GM18508 (cell line): ENCODE data around the gene SIX4.
A peak's percentile ranks its signal among the peaks of the same experiment; 100 is the strongest.
"Not testable (repeated sequence)": the region's sequence is repeated elsewhere in the genome, so short reads cannot be mapped to it uniquely, and the experiment has no call there.

Experiments used
- ATAC-seq: cut with Tn5 transposase; IDR thresholded peaks from one replicate; pipeline ENCODE4 v1.9.1; 2021; ENCODE audit warnings: moderate number of reproducible peaks; ENCODE audit not compliant: insufficient read depth, unreplicated experiment

Gene SIX4

DNA sequence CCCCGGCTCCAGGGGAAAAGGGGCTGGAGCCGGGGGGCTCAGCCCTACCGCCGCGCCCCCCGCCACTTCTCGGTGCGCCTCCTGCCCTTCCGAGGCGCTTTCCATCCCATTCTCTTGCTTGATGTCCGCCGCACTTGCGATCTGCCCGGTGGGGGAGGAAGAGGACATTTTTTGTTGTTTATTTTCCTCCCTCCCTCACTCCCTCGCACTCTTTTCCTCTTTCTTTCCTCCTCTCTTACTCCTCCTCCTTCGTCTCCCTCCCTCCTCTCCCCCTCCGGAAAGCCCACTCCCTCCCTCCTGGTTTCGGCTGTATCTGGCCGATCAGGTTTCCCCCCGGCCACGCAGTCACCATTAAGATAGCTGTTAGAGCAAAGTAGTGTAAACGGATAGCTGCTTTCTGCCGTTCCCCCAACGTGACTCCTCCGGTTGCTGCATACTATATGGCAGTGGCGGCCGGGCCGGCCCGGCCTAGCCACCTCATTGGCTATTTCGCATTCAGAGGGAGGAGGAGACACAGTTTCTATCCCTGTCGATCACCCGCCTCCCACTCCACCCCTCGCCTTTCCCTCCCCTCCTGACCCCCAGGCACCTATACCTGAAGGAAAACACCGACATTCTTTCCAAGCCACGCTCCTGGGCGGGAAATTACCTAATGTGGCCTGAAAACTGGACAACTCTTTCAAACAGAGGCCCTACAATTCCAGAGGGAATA, at the start of gene SIX4:
Gene SIX4, minus strand, starts transcription at position 445 of the 712 bp plus-strand sequence. Its CDS starts 277 bp downstream, at position 168.
- ATAC-seq = no peak

DNA sequence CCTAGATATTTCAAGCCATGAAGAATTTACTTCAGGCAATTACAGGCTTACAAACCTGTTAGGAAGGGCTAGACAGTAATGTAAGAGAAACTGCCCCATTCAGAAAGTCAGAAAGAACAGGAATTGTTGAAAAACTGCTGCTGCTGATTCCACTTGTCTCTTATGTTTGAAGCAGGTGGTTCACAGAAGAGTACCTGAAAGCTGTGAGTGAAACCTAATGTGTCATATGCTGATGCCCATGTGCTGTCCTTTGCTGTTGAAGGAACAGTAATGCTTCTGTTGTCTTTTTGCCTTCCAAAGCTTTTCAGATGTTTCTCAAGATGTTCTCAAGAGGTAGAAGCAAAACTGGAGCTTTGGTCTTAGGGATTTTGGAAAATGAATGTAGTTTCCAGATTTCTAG, 49.4 kb upstream of the SIX4 start:
- no peak for ATAC-seq

DNA sequence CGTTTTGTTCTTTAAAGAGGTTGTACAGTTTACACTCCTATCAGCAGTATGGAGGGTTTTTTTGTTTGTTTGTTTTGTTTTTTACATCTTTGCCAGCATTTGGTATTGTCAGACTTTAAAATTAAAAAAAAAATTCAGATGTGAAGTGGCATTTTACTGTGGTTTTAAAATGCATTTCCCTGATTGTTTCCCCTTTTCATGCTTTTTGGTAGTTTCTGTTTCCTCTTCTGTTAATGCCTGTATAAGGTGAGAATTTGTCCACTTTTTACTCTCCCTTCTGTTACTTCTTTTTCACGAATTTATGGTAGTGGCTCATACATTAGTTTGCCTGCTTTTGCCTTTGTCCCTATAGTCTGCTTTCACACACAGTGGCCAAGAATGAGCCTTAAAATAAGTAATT, 47.0 kb upstream of the SIX4 start:
- ATAC-seq = no peak

DNA sequence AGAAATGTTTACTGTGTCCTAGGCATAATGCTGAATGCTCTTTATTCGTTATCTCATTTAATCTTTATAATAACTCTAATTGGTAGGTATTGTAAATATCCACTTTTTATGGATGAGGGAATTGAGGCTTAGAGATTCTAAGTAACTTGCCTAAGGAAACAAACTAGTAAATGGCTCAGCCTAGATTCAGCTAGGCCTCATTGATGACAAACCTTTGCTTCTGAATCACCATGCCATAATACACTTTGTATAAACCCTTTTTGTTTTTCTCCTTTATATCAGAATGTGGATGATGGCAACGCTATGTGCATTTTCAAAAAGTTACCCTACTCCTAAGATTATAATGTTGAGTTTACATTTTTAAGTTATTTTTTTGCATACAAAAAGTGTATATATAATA, 44.5 kb upstream of the SIX4 start:
- ATAC-seq = no peak

DNA sequence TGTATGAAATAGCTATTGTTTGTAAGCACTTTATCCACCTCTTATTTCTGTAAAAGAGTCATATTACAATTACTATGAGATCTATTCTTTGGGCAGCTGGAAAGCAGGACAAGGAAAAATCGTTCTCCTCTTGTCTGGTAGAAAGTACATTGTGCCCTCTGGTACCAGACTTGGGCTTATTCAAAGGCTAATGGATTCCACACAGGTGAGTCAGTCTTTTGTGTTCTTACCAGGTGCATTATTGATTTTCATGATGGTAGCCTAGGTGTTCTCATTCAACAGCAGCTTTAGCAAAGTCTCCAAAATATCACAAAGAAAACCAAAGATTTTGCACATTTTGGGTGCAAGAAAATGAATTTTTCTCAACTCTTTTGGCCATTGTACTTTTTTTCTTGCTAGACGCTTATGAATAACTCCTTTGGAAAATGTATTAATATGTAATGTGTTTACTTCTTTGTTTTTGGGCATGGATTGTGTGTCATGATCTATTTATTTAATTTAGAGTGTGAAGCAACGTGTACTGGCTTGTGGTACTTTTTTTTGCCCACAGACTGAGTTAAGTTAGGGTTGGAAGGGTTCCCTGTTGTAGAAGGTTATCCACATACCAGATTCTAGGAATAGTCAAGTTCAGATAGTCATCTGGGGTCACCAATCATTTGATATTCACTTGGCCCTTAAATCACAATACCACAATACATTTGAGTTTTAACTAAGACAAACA, 36.7 kb upstream of the SIX4 start:
- ATAC-seq = no peak

DNA sequence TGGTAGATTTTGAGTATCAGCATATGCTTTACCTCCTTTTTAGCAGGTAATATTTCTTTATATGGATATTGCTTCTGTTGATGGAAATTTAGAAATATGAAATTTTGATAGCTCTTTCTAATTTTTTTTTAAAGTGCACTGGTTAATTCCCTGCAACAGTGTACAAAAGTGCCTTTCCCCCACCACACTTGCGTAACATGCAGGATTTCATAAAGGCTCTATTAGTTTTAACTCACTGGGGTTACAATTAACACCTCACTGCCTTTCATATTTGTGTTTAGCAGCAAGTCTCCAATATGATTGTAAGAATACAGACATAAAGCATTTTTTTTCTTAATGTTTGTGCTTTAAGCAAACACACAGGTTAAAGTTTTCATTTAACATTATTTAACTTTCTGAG, 36.1 kb upstream of the SIX4 start:
- ATAC-seq = no peak

DNA sequence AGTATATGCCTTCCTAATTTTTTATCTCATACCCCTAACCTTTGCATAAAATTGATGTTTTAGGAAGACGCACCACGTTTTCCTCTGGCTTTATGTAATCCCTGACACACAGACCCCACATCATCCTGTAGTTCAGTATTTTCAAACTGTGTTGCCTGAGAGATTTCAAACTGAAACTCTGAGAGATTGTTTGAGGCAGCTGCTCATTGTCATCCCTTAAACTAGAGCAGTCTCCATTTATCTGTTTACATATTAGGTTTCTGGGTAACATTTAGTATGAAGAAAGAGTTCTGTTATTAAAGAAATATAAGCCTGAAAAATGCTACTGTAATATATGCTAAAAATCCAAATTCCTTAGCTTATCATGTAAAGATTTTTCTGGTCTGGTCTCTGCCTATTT, 34.7 kb upstream of the SIX4 start:
- ATAC-seq = no peak

DNA sequence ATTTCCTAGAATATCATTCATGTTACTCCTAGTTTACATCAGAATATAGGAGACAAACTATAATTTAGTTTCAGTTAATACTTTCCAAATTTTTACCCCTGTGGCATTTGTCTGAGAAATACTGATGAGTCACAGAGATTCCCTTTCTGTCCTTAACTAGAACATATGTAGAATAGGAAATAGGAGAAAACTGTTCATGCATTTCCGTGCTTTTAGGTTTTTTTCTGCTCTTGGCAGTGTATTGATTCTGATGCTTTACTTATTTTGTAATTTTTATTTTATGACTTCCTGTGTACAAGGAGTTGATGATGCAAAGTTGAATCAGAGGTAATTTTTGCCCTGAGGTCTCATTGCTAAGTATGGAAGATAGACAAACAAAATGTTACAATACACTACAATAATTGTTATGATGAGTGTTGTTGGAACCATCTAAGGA, 33.4 kb upstream of the SIX4 start:
- ATAC-seq = no peak

DNA sequence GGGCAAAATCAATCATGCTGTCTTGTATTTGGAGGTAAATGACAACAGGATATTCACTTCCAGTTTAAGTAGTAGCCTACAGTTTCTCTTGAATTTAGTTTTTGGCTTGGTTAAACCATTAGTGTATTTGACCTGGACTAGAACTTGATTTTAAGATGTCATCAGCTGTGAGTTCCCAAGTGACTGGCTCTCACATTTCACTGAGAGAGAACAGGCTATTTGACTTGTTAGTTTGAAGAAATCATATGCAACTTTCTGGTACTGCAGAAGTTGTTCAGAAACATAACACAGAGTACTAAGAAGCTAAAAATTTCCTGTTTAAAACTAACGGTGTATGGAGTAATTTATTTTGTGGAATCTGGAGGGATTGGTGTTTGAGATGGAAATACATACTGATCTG, 32.7 kb upstream of the SIX4 start:
- no peak for ATAC-seq

DNA sequence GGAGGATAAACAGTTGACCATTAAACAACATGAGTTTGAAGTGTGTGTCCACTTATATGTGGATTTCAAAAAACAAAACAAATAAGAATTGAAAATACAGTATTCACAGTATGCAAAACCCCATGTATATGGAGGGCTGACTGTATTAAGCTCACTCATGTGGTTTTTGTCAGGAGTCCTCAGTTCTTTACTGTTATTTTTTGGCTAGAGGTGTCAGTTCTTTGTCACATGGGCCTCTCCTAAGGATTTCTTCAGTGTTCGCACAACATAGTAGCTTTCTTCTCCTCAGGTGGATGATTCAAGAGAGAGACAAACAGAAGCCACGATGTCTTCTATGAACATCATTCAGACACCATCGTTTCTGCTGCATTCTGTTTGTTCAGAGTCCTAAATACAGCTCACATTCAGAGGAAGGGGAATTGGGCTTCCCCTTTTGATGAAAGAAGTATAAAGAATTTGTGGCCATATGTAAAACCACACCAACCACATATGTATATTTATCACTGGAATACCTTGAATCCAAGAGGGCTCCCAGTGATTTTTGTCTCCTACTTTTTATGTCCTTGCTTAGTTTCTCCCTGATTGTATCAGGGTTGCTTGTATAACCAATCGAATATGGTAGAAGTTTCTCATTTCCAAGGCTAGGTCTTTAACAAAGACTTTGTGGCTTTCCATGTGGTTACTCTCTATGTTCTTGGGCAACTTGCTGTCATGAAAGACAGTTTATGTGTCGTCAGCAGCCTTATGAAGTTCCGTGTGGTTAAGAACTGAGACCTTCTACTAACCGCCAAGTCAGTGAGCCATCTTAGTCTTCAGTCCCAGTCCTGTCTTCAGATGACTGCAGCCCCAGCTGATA, 29.3 kb upstream of the SIX4 start:
- peak; percentile 92 for ATAC-seq

DNA sequence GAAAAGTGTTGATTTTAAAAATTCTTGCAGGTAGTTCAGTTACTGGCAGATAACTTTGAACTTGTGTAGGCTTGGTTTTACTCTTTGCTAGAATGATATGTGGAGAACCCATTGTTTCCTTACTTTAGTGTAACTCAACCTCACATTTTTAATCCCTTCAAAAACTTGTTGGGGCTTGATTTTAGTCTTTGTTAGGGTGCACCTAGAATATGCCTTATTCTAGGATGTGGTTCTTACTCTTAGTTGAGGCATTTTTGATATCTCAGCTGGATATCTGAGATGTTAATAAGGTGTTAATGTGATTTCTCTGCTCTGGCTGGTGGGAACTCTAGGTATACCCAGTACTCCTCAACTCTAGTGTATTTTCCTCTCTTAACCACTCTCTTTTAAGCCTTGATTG, 20.4 kb upstream of the SIX4 start:
- no peak for ATAC-seq

DNA sequence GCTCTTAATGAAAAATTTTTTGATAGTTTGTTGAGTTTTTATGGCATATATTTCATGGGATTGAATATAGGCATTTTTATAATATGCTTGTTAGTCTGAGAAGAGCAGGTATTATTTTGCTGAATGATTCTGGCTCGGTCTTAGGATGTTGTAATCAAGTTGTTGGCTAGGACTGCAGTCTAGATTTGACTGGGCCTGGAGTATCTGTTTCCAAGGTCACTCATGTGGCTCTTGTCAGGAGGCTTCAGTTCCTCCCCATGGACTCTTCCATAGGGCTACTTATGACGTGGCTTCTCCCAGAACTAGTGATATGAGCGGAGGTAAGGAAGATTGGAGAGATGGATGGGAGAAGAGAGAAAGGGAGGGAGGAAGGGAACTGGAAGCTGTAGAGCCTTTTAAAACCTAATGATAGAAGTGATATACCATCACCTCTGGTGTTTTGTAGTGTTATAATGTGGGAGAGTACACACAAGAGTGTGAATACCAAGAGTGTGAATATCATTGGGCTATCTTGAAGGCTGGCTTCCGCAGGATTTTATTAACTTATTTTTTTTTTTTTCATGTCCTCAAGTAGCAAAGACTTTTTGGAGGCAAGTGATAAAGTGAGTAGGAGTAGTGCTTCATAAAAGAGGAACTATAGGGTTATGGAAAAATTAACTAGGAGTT, 14.8 kb upstream of the SIX4 start:
- ATAC-seq = no peak

DNA sequence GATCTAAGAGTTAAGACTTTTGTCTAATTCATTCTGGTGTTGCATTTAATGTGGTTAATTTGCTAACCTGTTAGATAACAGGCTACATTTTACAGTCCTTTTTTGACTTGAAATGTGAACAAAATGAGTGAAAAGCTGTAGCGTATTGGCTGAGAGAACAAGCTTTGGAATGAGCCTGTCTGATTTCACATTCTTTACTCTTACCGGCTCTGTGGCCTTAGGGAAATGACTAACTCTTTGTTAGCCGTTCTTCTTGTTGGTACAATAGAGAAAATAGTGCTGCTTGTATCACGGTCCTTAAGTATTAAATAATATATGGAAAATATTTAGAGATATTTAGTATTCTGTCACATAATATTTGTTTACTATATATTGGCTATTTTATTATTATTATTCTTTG, 12.3 kb upstream of the SIX4 start:
- no peak for ATAC-seq

DNA sequence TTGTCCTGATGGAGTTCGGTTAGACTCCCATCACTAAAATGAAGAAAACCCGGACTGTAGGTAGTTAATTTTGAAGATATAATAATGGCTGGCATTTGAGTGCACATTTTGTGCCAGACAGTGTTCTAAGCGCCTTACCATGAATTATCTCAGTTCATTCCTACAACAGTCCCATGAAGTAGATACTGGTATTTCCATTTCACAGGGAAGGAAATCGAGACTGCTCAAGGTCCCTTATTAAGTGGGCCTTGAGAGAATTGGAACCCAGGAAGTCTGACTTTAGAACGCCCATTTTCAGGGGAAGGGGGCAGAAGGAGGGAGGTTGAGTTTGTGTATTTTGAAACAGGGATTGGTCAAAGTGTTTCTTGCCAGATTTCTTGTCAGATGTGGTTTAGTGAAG, 11.3 kb upstream of the SIX4 start:
- no peak for ATAC-seq

DNA sequence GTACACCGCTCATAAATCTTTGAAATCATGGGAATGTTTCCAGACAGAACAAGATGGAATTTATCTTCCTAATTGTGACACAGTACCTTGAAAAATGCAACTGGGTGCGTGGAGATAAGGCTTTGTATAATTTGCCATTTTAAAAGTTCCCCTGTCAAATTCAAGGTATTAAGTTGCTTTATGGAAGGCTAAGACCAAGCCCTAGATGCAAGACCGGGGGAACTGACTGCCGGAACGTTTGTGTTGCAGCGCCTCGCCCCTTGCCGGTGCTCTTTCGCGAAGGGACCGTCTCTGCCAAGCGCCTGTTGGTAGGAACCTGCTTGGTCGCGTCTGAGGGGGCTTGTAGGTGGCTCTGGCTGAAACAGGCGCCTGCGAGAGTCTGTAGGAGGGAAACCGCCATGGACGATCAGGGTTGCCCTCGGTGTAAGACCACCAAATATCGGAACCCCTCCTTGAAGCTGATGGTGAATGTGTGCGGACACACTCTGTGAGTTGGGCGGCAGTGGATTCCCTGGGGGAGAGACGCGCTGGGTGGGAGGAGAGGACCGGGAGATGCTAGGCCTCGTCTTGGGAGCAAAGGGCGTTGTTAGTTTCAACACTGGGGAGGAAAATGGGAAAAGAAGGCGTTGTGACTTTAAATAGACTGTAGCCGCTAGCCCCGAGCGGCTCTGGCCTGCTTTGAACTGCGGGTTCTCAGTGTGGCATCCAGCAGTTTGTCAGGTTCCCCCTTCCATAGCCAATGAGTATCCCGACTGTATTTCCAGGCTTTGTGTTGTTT, 10.5 kb upstream of the SIX4 start, which contains the start of gene MNAT1:
Gene MNAT1, plus strand, starts transcription at position 297 of the 778 bp plus-strand sequence. Its CDS starts 102 bp downstream, at position 399.
- peak; percentile 86 for ATAC-seq

DNA sequence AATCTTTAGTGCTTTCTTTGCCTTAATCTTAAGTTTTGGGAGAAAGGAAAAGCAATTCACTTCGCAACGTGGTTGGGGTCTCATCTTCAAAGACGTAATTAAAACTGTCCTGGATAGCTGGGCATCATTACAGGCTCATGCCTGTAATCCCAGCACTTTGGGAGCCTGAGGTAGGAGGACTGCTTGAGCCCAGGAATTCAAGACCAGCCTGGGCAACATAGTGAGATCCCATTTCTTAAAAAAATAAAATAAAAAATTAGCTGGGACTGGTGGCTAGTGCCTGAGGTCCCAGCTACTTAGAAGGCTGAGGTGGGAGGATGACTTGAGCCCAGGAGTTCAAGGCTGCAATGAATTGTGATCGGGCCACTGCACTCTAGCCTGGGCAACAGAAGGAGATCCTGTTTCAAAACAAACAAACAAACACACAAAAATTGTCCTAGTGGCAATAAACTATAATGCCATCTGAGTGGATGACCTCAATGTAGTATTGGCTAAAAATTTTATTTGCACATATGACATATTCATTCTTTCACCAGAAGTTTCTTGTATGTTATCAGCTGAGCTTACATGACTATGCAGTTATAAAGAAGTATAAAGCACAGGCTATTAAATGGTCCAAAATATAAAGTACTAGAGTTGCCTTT, 8.8 kb upstream of the SIX4 start:
- ATAC-seq = no peak

DNA sequence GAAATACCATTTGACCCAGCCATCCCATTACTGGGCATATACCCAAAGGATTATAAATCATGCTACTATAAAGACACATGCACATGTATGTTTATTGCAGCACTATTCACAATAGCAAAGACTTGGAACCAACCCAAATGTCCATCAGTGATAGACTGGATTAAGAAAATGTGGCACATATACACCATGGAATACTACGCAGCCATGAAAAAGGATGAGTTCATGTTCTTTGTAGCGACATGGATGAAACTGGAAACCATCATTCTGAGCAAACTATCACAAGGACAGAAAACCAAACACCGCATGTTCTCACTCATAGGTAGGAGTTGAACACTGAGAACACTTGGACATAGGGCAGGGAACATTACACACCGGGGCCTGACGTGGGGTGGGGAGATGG, 7.1 kb upstream of the SIX4 start:
- ATAC-seq = not testable (repeated sequence)

DNA sequence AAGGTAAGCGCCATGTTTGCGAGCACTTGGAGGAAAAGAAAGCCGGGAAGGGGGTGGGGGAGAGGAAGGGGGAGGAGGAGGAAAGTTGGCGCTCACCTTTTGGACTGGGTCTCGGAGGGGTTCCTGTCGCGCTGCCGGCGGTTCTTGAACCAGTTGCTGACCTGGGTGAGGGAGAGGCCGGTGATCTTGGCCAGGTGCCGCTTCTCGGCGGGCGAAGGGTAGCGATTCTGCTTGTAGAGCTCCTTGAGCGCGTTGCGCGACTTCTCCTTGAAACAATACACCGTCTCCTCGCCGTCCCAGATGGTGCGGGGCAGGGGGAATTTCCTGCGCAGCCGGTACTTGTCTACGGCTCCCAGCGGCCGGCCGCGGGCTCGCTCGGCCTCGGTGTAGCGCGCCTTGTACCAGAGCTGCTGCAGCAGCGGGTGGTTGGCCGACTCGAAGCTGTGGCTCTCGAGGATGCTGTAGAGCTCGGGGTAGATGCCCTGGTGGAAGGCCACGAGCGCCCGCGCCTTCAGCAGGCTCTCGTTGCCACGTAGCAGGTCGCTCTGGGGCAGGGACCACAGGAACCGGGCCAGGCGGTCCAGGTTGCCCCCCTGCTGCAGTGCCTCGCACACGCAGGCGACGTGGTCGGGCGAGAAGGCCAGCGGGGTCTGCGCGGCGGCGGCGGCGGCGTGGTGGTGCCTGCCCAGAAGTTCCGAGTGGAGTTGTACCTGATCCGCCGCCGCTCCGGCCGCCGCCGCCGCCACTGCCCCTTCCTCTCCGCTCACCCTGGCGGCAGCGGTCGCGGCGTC, 840 bp downstream of the SIX4 start:
- no peak for ATAC-seq
